Measurements from ENCODE around the gene CENPP.

DNA sequence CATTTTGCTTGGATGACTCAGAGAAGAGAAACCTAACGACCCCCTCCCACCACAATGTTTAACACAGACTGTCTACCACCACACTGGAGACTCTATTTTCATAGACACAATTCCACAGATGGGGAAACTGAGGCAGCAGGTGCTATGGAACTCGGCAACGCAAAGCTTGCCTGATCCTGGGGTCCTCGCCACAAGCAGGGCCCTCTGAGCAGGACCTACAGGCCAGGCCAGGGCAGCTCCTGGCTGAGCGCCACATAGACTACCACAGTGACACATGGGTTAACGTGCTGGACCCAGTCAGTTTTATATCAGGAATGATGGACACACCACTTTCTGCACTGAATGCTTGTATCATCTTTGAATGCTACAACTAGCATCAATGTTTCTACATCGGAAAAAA lies 332.4 kb downstream of the CENPP start:
- TF ChIP-seq POLR2A (IDR thresholded peaks at IDR 0.05): no peak
- TF ChIP-seq, protein P1, sequence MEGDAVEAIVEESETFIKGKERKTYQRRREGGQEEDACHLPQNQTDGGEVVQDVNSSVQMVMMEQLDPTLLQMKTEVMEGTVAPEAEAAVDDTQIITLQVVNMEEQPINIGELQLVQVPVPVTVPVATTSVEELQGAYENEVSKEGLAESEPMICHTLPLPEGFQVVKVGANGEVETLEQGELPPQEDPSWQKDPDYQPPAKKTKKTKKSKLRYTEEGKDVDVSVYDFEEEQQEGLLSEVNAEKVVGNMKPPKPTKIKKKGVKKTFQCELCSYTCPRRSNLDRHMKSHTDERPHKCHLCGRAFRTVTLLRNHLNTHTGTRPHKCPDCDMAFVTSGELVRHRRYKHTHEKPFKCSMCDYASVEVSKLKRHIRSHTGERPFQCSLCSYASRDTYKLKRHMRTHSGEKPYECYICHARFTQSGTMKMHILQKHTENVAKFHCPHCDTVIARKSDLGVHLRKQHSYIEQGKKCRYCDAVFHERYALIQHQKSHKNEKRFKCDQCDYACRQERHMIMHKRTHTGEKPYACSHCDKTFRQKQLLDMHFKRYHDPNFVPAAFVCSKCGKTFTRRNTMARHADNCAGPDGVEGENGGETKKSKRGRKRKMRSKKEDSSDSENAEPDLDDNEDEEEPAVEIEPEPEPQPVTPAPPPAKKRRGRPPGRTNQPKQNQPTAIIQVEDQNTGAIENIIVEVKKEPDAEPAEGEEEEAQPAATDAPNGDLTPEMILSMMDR (IDR thresholded peaks at IDR 0.05): no peak

Data from vagina (tissue), 2 donors.